Erythroblast (primary cell): ENCODE data around the gene SARDH.

ENCODE experiments used
- GATA1 ChIP-seq: IDR thresholded peaks from 2 replicates; pipeline ENCODE4 v1.6.1; 2011; ENCODE audit warnings: low read depth, mild to moderate bottlenecking, control low read depth, low read length, moderate library complexity
- POLR2A ChIP-seq: IDR thresholded peaks from 2 replicates; pipeline ENCODE4 v1.6.1; 2011; ENCODE audit warnings: mild to moderate bottlenecking, low read length

DNA sequence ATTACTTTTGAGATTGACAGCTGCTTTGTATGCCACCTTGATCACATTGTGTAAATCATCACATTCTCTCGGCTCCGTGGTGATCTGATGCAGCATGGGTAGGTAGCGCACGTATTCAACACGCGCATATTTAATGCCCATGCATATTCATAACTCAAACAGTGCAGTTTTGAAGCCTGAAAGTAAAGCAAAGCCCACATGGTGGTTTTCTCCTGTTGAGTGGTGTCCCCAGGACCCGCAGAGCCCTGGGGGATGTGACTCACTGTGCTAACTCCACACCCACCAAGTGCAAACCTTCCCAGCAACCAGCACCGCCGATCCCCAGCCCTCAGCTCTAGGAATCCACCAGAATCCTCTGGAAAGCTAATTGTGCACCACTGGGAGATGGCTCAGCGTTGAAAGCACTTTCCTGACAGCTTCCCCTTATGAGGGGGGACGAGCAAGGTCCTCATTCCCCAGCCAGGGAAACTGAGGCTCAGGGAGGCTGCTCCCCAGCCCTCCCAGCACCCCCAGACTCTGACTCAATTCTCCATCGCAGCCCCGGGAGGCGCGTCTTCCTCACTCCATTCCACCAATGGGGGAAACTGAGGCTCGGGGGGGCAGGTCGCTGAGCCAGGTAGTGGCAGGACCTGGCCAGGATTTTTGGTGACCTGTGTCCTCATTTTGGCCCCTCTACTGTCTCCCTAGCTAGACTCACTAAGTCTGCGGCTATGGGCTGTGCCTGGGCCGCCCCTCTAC lies 46.4 kb downstream of the SARDH start:
- TF ChIP-seq POLR2A (no peak), GATA1 (no peak)
